Caco-2 (cell line): Measurements from ENCODE around the gene FRMD4A. TPM values are rescaled to one million over a fixed set of nuclear protein-coding genes. Genes with fewer than 3 reads are reported as not detected.
"Not testable (repeated sequence)": the region's sequence is repeated elsewhere in the genome, so short reads cannot be mapped to it uniquely, and the experiment has no call there.

ENCODE experiments used
- BruUV-seq: library from RNA; stranded (reverse); fragments of 400-500 nt; replicated peaks from 2 replicates; lab custom pipeline; 2021; lab: Mats Ljungman, UMichigan
- CTCF ChIA-PET: fragments of 300-600 bp; sonication (Branson Sonifier 250); formaldehyde crosslinking; loops from one replicate; lab custom pipeline; 2022; ENCODE audit warnings: antibody characterized with exemption; lab: Charles Lee
- POLR2A ChIA-PET: fragments of 300-600 bp; sonication (Branson Sonifier 250); formaldehyde crosslinking; loops from one replicate; lab custom pipeline; 2022; ENCODE audit warnings: antibody characterized with exemption; lab: Charles Lee
- DNase-seq, 2 experiments: peaks; one replicate each; pipeline versions ENCODE4 v3.0.0 to v3.0.0-alpha.2; 2020 to 2022
- H3K27me3 ChIP-seq: replicated peaks from 2 replicates; pipeline ENCODE4 v1.6.0; 2011; ENCODE audit warnings: low read length; ENCODE audit not compliant: control insufficient read depth, insufficient read depth
- H3K36me3 ChIP-seq: 2 replicates; pipeline ENCODE4 v1.5.1; 2011; ENCODE audit warnings: low read length; ENCODE audit not compliant: control insufficient read depth, insufficient read depth
- H3K4me1 ChIP-seq: fragments of 250-450 bp; sonication (Bioruptor Pico); 2 replicates; pipeline ENCODE4 v1.5.1; 2020; ENCODE audit warnings: mild to moderate bottlenecking
- H3K4me3 ChIP-seq: 2 replicates; pipeline ENCODE4 v1.5.1; 2011; ENCODE audit warnings: low read depth, mild to moderate bottlenecking, control low read depth, low read length
- H3K9me3 ChIP-seq: fragments of 250-450 bp; sonication (Bioruptor Pico); 2 replicates; pipeline ENCODE4 v1.5.1; 2020; ENCODE audit warnings: mild to moderate bottlenecking, moderate library complexity
- H3K27ac Mint-ChIP-seq: one replicate; pipeline ENCODE4 v1.8.0; 2022; ENCODE audit warnings: mixed read lengths; ENCODE audit not compliant: unreplicated experiment
- H3K27me3 Mint-ChIP-seq: one replicate; pipeline ENCODE4 v1.8.0; 2022; ENCODE audit warnings: mixed read lengths; ENCODE audit not compliant: insufficient read depth, unreplicated experiment
- H3K36me3 Mint-ChIP-seq: one replicate; pipeline ENCODE4 v1.8.0; 2022; ENCODE audit warnings: mild to moderate bottlenecking, mixed read lengths; ENCODE audit not compliant: insufficient read depth, unreplicated experiment
- H3K4me1 Mint-ChIP-seq: one replicate; pipeline ENCODE4 v1.8.0; 2022; ENCODE audit warnings: low read depth, mixed read lengths; ENCODE audit not compliant: unreplicated experiment
- H3K4me3 Mint-ChIP-seq: one replicate; pipeline ENCODE4 v1.8.0; 2022; ENCODE audit warnings: mild to moderate bottlenecking, moderate library complexity, mixed read lengths; ENCODE audit not compliant: unreplicated experiment
- H3K9me3 Mint-ChIP-seq: one replicate; pipeline ENCODE4 v1.8.0; 2022; ENCODE audit warnings: mixed read lengths; ENCODE audit not compliant: unreplicated experiment
- intact Hi-C: fragments of 100-400 bp; cut with micrococcal nuclease; formaldehyde crosslinking; loops from one replicate; pipeline ENCODE4 v1.10.0; 2022; ENCODE audit not compliant: unreplicated experiment
- total RNA-seq: library from RNA; stranded (reverse); gene quantifications from 2 replicates; pipeline ENCODE4 v1.2.3, GENCODE V29; 2022
- TF ChIP-seq, protein P1 (sequence below), 2 experiments: fragments of 200-600 bp in 1 of 2; IDR thresholded peaks; 1 replicate in 1 of 2; 2 replicates in 1 of 2; pipeline versions ENCODE4 v1.5.1 to v1.8.0; 2011 to 2022; ENCODE audit warnings: antibody characterized with exemption in 1 of 2, control low read depth in 1 of 2, inconsistent platforms in 1 of 2, low read depth in 1 of 2, low read length in 1 of 2, mild to moderate bottlenecking in 1 of 2, moderate library complexity in 1 of 2; ENCODE audit not compliant: insufficient read depth in 1 of 2, severe bottlenecking in 1 of 2, unreplicated experiment in 1 of 2

Gene FRMD4A
- total RNA-seq, 1 experiment from 2014 or later, result 52.1 TPM

DNA sequence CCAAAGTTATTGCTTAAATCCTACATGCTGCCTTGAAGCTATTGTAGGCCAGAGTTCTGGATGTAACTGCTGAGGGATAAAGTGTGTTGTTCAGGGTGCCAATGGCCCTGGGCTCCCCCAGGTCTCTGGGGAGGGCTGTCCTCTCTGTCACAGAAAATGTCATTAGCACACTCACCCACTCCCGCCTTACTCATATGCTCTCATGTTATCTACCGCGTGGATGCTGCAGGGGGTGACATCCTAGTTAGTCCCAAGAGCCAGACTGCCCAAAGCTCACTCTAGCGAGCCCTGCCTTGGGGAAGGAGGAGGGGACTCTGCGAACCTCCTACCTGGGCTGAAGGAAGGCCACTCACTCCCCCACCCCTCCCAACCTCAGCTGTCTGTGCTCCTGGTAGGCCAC, 122.5 kb downstream of the FRMD4A start:
- H3K4me1 Mint-ChIP-seq, result peaks cover 7% of the 10 kb centered on the region
- H3K27ac Mint-ChIP-seq, result no peak overlapping the region
- TF ChIP-seq, protein P1, sequence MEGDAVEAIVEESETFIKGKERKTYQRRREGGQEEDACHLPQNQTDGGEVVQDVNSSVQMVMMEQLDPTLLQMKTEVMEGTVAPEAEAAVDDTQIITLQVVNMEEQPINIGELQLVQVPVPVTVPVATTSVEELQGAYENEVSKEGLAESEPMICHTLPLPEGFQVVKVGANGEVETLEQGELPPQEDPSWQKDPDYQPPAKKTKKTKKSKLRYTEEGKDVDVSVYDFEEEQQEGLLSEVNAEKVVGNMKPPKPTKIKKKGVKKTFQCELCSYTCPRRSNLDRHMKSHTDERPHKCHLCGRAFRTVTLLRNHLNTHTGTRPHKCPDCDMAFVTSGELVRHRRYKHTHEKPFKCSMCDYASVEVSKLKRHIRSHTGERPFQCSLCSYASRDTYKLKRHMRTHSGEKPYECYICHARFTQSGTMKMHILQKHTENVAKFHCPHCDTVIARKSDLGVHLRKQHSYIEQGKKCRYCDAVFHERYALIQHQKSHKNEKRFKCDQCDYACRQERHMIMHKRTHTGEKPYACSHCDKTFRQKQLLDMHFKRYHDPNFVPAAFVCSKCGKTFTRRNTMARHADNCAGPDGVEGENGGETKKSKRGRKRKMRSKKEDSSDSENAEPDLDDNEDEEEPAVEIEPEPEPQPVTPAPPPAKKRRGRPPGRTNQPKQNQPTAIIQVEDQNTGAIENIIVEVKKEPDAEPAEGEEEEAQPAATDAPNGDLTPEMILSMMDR (IDR thresholded peaks at IDR 0.05; ENCODE audit: insufficient read depth in 1 of 2, low read depth in 1 of 2, low read length in 1 of 2, severe bottlenecking in 1 of 2, unreplicated experiment in 1 of 2), result no peak
- Histone ChIP-seq H3K27me3 (no peaks in the 10 kb centered on the region), H3K4me1 (peaks cover 17% of the 10 kb centered on the region), H3K36me3 (no peaks in the 10 kb centered on the region), H3K4me3 (no peak overlapping the region), H3K9me3 (no peaks in the 10 kb centered on the region)
- H3K27me3 Mint-ChIP-seq, result peaks cover 3% of the 10 kb centered on the region
- BruUV-seq, result no TSS peak
- H3K9me3 Mint-ChIP-seq, result peaks cover 10% of the 10 kb centered on the region
- ChIA-PET CTCF (interaction anchor here (0.6 to 1.4 kb wide), 2 partner anchors 12 to 201 kb away, joined by 3 read pairs; no protein-coding TSS in a partner anchor), POLR2A (interaction anchor here (0.6 kb wide), 1 partner anchor 23 kb away, joined by 7 read pairs; no protein-coding TSS in a partner anchor)
- intact Hi-C loops, result no loop called here
- DNase-seq, result no peak
- no peaks in the 10 kb centered on the region for H3K36me3 Mint-ChIP-seq
- no peak overlapping the region for H3K4me3 Mint-ChIP-seq

DNA sequence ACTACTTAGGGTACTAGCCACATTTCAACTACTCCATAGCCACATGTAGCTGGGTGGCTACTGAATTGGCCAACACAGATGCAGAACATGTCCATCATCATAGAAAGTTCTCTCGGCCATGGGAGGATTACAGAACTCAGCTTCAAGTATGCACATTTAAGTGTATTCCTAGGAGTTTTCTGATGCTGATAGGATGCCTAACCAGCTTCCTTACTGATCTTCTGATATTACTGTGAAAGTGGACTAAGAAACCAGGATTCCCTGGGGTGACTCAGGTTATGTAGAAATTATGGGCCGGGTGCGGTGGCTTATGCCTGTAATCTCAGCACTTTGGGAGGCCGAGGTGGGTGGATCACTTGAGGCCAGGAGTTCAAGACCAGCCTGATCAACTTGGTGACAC, 125.5 kb downstream of the FRMD4A start:
- Mint-ChIP-seq H3K4me3 (no peak overlapping the region), H3K9me3 (peaks cover 10% of the 10 kb centered on the region), H3K4me1 (no peaks in the 10 kb centered on the region), H3K36me3 (no peaks in the 10 kb centered on the region), H3K27ac (no peak overlapping the region), H3K27me3 (peaks cover 3% of the 10 kb centered on the region)
- TF ChIP-seq, protein P1 (IDR thresholded peaks at IDR 0.05; ENCODE audit: insufficient read depth in 1 of 2, low read depth in 1 of 2, low read length in 1 of 2, severe bottlenecking in 1 of 2, unreplicated experiment in 1 of 2), result no peak
- no peaks in the 10 kb centered on the region for H3K9me3 ChIP-seq
- no TSS peak for BruUV-seq
- ChIA-PET CTCF (no interaction called here), POLR2A (no interaction called here)
- H3K36me3 ChIP-seq, result no peaks in the 10 kb centered on the region
- DNase-seq, result no peak
- H3K4me1 ChIP-seq, result no peaks in the 10 kb centered on the region
- H3K27me3 ChIP-seq, result no peaks in the 10 kb centered on the region
- no peak overlapping the region for H3K4me3 ChIP-seq
- intact Hi-C loops, result no loop called here

DNA sequence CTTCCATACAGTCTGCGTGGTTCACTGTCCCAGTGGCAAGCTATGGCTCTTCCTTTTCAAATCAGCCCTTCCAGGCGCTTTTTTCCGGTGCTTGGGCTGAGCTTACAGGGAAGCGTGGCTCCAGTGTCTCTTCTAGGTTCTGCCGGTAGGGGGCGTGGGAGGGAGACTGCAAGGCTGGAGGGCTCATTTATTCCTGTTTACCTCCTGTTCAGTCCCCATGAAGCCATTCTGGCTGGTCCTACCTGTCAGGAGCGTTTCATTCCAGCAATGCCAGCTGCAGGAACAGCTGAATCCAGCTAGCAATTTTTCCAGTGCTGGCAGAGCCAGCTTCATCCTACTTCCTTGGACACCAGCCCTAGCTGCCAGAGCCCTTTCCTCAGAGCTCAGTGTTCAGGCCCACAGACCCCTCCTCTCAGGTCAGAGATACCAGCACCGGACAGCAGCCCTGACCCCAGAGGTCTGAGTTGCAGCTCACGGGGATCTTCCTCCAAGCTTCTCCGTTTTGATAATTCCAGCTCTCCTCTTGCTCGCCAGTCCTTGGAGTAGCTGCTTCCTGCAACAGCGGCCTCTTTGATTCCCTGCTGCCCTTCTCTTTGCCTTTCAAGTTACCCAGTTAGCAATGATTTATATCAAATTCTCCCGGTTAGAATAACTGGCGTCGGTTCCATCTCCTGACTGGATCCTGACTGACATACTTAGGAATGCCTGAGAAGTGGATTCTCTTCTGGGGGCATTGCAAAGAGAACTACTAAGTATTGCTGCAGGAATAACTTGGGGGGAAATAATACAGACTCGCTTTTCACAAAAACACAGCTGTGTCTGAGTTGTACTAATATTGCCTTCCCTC, 129.8 kb downstream of the FRMD4A start:
- BruUV-seq, result no TSS peak
- Mint-ChIP-seq H3K27me3 (peaks cover 3% of the 10 kb centered on the region), H3K4me1 (peaks cover 4% of the 10 kb centered on the region), H3K27ac (no peak overlapping the region), H3K4me3 (no peak overlapping the region), H3K36me3 (no peaks in the 10 kb centered on the region), H3K9me3 (no peaks in the 10 kb centered on the region)
- no peaks in the 10 kb centered on the region for H3K36me3 ChIP-seq
- H3K4me3 ChIP-seq, result no peak overlapping the region
- TF ChIP-seq, protein P1 (IDR thresholded peaks at IDR 0.05; ENCODE audit: insufficient read depth in 1 of 2, low read depth in 1 of 2, low read length in 1 of 2, severe bottlenecking in 1 of 2, unreplicated experiment in 1 of 2), result peak; percentile 41 to 57
- intact Hi-C loops, result no loop called here
- ChIA-PET CTCF (interaction anchor here (0.6 to 2.3 kb wide), 7 partner anchors 10 to 768 kb away, joined by 3 to 11 read pairs (median 4); no protein-coding TSS in a partner anchor), POLR2A (interaction anchor here (1.1 kb wide), 1 partner anchor 15 kb away, joined by 3 read pairs; no protein-coding TSS in a partner anchor)
- H3K27me3 ChIP-seq, result no peaks in the 10 kb centered on the region
- H3K4me1 ChIP-seq, result no peaks in the 10 kb centered on the region
- no peaks in the 10 kb centered on the region for H3K9me3 ChIP-seq
- DNase-seq, result peak in 1 of 2 experiments; percentile 49

DNA sequence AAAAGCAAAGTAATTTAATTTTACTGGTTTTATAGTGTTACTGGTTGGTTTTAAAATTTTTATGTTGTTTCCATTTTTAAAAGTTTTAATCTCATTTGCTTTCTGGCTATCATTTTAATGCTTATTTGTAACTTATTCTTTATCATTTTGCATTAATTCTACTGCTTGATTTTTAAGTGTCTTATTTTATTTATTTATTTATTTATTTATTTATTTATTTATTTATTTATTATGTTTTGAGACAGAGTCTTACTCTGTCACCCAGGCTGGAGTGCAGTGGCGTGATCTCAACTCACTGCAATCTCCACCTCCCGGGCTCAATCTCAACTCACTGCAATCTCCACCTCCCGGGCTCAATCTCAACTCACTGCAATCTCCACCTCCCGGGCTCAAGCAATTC, 131.6 kb downstream of the FRMD4A start:
- H3K27me3 ChIP-seq, H3K4me1 ChIP-seq, DNase-seq, POLR2A ChIA-PET, H3K27me3 Mint-ChIP-seq, H3K36me3 Mint-ChIP-seq, BruUV-seq, H3K9me3 Mint-ChIP-seq, H3K4me3 ChIP-seq, H3K9me3 ChIP-seq, H3K36me3 ChIP-seq, H3K4me3 Mint-ChIP-seq, H3K27ac Mint-ChIP-seq, H3K4me1 Mint-ChIP-seq: not testable (repeated sequence)
- CTCF ChIA-PET, result interaction anchor here (0.6 to 1.9 kb wide), 2 partner anchors 13 to 909 kb away, joined by 3 to 7 read pairs; no protein-coding TSS in a partner anchor
- intact Hi-C loops, result loop anchor here (5.0 kb wide), 3 partner anchors 63 to 773 kb away; no protein-coding TSS in a partner anchor
